HG03066 (cell line): ENCODE measurements around the gene SOX5.
"Not testable (repeated sequence)": the region's sequence is repeated elsewhere in the genome, so short reads cannot be mapped to it uniquely, and the experiment has no call there.

ENCODE experiments used
- ATAC-seq: cut with Tn5 transposase; IDR thresholded peaks from one replicate; pipeline ENCODE4 v1.9.1; 2021; ENCODE audit warnings: low read depth; ENCODE audit not compliant: unreplicated experiment

SOX5 gene

DNA sequence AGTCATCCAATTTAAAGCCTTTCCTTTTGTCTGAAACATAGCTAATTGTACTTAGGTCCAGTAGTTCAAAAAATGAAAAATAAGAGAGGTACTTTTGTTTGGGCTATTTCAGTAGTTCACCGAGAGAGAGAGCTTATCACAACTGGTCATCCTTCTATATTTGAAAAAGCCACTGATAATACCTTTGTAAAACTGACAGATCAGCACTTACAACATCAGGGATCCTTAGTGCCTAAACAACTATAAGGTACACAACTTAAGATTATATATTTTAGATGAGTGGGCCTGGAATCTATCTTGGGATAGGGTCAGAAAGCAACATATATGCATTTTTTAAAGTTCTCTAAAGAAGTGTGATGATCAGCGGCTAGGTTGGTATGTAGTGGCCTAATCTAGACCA is 97.9 kb downstream of the SOX5 start:
- no peak for ATAC-seq

- ATAC-seq, result no peak
These were observed 101.6 kb downstream of the SOX5 start for GRCh38 chr12:23847857-23848256.

GRCh38 chr12:23843958-23844357 is 105.5 kb downstream of the SOX5 start:
- ATAC-seq, result no peak

GRCh38 chr12:23834076-23834475 is 115.4 kb downstream of the SOX5 start:
- ATAC-seq, result no peak

DNA sequence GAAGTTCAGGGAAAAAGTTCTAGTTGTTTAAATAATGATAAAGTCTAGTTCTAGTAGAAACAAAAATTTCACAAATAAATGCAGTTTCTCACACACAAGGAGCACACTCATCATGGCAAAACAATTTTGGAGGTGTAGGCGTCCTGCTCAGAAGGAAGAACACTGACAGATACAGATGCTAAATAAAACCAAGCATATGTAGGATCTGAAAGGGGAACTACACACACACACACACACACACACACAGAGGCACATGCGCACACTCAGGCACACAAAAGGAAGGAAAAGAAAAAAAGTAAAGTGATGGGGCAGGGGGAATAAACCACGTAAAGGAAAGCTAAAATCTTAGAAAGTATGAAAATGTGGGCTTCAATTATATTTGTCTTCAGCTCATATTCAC is 117.7 kb downstream of the SOX5 start:
- no peak for ATAC-seq

DNA sequence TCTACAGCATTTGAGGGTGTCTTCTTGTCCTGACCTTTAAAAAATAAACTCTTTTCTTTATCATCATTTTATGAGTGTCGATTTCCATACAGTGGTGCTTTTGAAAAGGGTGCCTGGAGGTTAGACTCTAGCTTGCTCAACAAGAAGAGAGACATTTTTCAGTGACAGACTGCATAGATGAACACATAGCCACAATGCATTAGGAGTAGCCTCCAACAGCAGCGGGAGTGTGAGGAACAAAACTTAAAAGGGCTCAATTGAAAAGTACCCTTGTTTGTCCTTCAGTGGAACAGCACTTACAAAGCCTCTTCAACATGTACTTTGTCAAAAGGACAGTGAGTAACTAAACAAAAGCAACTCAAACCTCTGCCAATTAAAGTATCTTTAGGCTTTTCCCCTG is 119.3 kb downstream of the SOX5 start:
- no peak for ATAC-seq

GRCh38 chr12:23827353-23827752 is 122.1 kb downstream of the SOX5 start:
- ATAC-seq, result no peak

DNA sequence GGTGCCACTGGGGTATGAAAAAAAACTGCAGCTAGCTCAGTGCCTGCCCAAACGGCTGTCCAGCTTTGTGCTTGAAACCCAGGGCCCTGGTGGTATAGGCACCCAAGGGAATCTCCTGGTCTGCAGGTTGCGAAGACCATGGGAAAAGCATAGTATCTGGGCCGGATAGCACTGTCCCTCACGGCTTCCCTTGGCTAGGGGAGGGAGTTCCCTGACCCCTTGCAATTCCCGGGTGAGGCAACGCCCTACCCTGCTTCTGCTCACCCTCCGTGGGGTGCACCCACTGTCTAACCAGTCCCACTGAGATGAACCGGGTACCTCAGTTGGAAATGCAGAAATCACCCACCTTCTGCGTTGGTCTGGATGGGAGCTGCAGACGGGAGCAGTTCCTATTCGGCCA is 124.3 kb downstream of the SOX5 start:
- ATAC-seq, result not testable (repeated sequence)

DNA sequence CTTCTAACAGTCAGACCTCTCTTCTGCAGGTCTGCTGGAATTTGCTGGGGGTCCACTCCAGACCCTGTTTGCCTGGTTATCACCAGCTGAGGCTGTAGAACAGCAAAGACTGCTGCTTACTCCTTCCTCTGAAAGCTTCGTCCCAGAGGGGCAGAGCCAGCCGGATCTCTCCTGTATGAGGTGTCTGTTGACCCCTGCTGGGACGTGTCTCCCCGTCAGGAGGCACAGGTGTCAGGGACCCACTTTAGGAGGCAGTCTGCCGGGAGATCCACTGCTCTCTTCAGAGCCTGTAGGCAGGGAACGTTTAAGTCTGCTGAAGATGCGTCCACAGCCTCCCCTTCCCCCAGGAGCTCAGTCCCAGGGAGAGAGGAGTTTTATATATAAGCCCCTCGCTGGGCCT is 125.1 kb downstream of the SOX5 start:
- no peak for ATAC-seq

DNA sequence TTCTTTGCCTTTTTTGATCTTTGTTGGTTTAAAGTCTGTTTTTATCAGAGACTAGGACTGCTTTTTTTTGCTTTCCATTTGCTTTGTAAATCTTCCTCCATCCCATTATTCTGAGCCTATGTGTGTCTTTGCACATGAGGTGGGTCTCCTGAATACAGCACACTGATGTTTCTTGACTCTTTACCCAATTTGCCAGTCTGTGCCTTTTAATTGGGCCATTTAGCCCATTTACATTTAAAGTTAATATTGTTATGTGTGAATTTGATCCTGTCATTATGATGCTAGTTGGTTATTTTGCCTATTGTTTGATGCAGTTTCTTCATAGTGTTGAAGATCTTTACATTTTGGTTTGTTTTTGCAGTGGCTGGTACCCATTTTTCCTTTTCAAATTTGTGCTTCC is 126.6 kb downstream of the SOX5 start:
- not testable (repeated sequence) for ATAC-seq

GRCh38 chr12:23817345-23817744 is 132.1 kb downstream of the SOX5 start:
- ATAC-seq, result no peak

GRCh38 chr12:23816394-23816851 is 133.0 kb downstream of the SOX5 start:
- ATAC-seq, result no peak

DNA sequence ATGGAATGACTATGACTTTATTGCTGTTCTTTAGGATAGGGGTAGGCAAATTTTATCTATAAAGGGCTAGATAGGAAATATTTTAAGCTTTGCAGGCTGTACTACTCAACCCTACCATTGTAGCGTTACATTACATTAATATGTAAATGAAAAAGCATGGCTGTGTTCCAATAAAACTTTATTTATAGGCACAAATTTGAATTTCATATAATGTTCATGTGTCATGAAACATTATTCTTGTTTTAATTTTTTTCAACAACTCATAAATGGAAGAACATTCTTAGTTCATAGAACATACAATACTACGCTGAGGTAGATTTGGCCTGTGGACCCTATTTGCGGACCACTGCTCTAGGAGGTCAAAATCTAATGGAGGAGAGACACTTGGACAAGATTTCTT is 133.7 kb downstream of the SOX5 start:
- ATAC-seq, result no peak

GRCh38 chr12:23813206-23813605 is 136.3 kb downstream of the SOX5 start:
- ATAC-seq, result no peak

GRCh38 chr12:23810329-23810902 is 139.1 kb downstream of the SOX5 start:
- ATAC-seq, result no peak

DNA sequence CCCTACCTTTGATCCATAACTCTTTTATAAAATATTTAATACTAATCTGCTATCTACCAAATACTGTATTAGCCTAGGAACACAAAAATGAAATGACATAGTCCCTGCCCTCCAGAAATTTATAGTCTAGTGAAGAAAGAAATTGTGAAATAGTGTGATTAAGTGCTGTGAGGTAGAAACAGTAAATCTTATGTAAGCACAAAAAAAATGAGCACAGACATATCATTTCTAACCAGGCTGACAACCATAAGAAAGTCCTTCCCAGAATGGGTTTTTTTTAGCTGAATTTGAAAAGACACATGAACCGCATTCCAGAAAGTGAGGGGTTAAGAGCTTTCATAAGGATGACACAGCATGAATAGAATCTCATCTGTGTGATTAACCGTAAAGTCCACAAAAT is 145.9 kb downstream of the SOX5 start:
- no peak for ATAC-seq

GRCh38 chr12:23795494-23795893 is 154.0 kb downstream of the SOX5 start:
- ATAC-seq, result no peak

DNA sequence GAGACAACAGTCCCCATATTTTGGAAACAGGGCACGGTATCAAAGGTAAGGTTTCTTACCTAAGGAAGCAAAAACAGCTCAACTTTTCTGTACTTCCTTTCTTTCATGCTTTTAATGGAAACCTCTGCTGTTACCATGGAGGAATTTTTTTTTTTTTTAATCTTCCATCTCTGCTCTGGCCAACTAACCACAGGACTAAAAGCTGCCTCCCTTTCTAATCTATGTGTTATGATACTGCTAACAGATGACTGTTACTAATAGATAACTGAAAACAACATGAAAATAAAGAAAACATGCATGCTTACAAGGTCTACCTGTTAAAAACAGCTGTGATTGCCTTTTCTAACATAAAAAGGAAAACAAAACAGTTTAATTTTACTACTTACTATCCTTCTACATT is 168.4 kb downstream of the SOX5 start:
- ATAC-seq, result no peak

GRCh38 chr12:23775208-23775607 is 174.3 kb downstream of the SOX5 start:
- no peak for ATAC-seq

DNA sequence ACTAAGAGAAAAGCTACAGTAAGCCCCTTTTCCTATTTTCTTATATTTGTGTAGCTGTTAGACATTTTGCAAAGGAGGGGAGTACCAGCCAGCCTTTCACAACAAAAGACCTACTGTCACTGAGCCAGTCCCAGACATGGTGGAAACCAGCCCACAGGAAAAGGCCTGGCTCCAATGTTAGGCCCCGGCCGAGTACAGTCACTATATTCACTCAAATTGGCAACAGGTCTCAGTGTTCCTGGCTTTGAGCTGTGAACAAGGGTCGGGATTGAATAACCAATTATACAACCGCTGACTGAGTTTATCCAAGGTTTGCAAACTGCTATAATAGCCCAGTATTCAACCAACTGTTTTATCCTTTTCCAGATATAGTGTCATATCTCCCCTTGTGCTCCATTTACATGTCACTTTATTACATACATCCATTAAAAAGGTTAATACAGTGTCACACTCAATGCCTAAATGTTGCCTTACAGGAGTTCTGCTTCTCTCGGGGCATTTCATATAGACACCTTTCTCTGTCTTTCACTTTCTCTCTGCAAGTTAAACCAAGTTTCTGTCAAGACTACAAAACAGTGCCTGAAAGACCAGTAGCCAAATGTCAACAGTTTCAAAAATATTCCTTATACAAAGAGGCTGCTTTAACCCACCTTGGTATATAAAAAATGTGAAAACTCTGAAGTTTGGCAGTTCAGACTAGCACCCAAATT is 178.1 kb downstream of the SOX5 start:
- no peak for ATAC-seq

- no peak for ATAC-seq
These were observed 179.1 kb downstream of the SOX5 start for GRCh38 chr12:23770202-23770938.

GRCh38 chr12:23767834-23768233 is 181.6 kb downstream of the SOX5 start:
- ATAC-seq, result no peak
